PC-3 (cell line): ENCODE data around the gene MED15.

ENCODE experiments used
- EZH2 ChIP-seq: fragments of 300-600 bp; sonication (generic); IDR thresholded peaks from one replicate; pipeline ENCODE4 v1.6.1; 2017; ENCODE audit warnings: antibody characterized with exemption, mild to moderate bottlenecking, low read length; ENCODE audit not compliant: unreplicated experiment
- TF ChIP-seq, protein P1 (sequence below): fragments of 300-600 bp; sonication (generic); conservative IDR thresholded peaks from 2 replicates; pipeline ENCODE4 v1.5.1; 2017; ENCODE audit warnings: antibody characterized with exemption, low read depth, mild to moderate bottlenecking, low read length

DNA sequence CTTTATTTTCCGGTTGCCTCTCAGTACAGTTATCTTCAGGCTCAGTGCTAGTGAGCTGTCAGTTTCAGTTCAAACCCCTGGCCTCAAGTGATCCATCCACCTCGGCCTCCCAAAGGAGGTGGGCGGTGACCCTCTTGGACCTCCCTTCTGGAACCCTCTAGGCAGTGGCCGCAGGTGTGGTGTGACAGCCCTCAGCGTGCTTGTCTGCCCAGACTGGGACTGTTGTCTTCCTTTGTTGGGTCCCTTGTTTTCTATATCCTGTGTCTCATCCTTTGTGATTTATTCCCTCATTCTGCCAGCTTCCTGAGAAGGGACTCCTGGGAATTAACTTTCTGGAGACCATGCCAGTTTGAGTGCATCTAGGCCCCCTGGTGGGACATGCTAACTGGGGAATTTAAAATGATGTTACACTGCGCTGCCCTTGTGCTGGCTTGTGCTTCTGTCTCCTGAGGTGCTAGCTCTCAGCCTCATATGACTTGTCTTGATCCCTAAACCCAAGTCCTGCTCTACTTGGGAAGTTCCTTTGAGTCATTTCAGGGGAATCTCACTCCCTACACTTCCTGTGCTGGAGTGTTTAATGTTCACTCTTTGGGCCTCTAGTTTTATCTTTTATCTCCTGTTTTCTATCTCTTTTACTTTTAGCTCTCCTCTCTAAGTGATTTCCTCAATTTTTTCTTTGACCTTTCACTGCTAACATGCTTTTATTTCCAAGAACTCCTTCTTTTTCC lies 19.4 kb downstream of the MED15 start:
- TF ChIP-seq, protein P1, sequence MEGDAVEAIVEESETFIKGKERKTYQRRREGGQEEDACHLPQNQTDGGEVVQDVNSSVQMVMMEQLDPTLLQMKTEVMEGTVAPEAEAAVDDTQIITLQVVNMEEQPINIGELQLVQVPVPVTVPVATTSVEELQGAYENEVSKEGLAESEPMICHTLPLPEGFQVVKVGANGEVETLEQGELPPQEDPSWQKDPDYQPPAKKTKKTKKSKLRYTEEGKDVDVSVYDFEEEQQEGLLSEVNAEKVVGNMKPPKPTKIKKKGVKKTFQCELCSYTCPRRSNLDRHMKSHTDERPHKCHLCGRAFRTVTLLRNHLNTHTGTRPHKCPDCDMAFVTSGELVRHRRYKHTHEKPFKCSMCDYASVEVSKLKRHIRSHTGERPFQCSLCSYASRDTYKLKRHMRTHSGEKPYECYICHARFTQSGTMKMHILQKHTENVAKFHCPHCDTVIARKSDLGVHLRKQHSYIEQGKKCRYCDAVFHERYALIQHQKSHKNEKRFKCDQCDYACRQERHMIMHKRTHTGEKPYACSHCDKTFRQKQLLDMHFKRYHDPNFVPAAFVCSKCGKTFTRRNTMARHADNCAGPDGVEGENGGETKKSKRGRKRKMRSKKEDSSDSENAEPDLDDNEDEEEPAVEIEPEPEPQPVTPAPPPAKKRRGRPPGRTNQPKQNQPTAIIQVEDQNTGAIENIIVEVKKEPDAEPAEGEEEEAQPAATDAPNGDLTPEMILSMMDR, result peak; percentile 26; the same call in 1 of the 2 replicates
- no peak for TF ChIP-seq EZH2
